Endothelial cell of umbilical vein (primary cell): ENCODE data around the gene CLIC2. TPM values are rescaled to one million over a fixed set of nuclear protein-coding genes. Genes with fewer than 3 reads are reported as not detected.
"Not testable (repeated sequence)": the region's sequence is repeated elsewhere in the genome, so short reads cannot be mapped to it uniquely, and the experiment has no call there.

Experiments
- BruUV-seq: library from RNA; stranded (reverse); fragments of 400-500 nt; replicated peaks from 2 replicates; lab custom pipeline; 2021; lab: Mats Ljungman, UMichigan
- CTCF ChIA-PET: fragments of 300-600, 350-600 bp; sonication (Branson Sonifier 250); formaldehyde crosslinking; loops from one replicate; lab custom pipeline; 2021; ENCODE audit warnings: antibody characterized with exemption, inconsistent platforms; lab: Charles Lee
- POLR2A ChIA-PET: fragments of 300-600, 350-600 bp; sonication (Branson Sonifier 250); formaldehyde crosslinking; loops from one replicate; lab custom pipeline; 2021; ENCODE audit warnings: antibody characterized with exemption, inconsistent platforms; lab: Charles Lee
- DNase-seq: peaks from one replicate; pipeline ENCODE4 v3.0.0-alpha.2; 2011; ENCODE audit warnings: low read depth, low spot score
- FAIRE-seq: peaks from 2 replicates; lab custom pipeline; 2011; peaks lifted over from hg19 to GRCh38; lab: Jason Lieb, UNC
- H2AFZ ChIP-seq: 2 replicates; pipeline ENCODE4 v1.6.0; 2012; ENCODE audit warnings: low read depth, low read length, control low read depth, inconsistent platforms
- H3K27ac ChIP-seq: 2 replicates; pipeline ENCODE4 v1.5.1; 2011; ENCODE audit warnings: low read depth, mild to moderate bottlenecking, control low read depth, low read length, moderate library complexity; ENCODE audit not compliant: insufficient read depth
- H3K27me3 ChIP-seq, 2 experiments: 2 replicates each; pipeline versions ENCODE4 v1.6.0 to v1.6.1; 2011; ENCODE audit warnings: low read length in 2 of 2, mixed read lengths in 1 of 2; ENCODE audit not compliant: control insufficient read depth in 2 of 2, insufficient read depth in 2 of 2
- H3K36me3 ChIP-seq, 2 experiments: 2 replicates in 1 of 2; 3 replicates in 1 of 2; pipeline ENCODE4 v1.5.1; 2011; ENCODE audit warnings: low read length in 2 of 2, mild to moderate bottlenecking in 1 of 2, moderate library complexity in 1 of 2; ENCODE audit not compliant: control insufficient read depth in 2 of 2, insufficient read depth in 2 of 2; ENCODE audit errors: extremely low read depth in 1 of 2
- H3K4me1 ChIP-seq: 3 replicates; pipeline ENCODE4 v1.5.1; 2011; ENCODE audit warnings: mild to moderate bottlenecking, low read length; ENCODE audit not compliant: control insufficient read depth, insufficient read depth; ENCODE audit errors: extremely low read depth
- H3K4me2 ChIP-seq: 2 replicates; pipeline ENCODE4 v1.6.1; 2011; ENCODE audit warnings: low read length, control low read depth, mixed read lengths; ENCODE audit not compliant: insufficient read depth
- H3K4me3 ChIP-seq, 3 experiments: fragments of 200-600 bp in 1 of 3; sonication (generic), shearing (Covaris generic) in 1 of 3; replicated peaks in 1 of 3; 2 replicates each; pipeline ENCODE4 v1.5.1; 2011 to 2016; ENCODE audit warnings: control low read depth in 3 of 3, low read length in 3 of 3, mild to moderate bottlenecking in 2 of 3, inconsistent platforms in 1 of 3, low read depth in 1 of 3, moderate library complexity in 1 of 3; ENCODE audit not compliant: insufficient read depth in 1 of 3
- H3K79me2 ChIP-seq: 2 replicates; pipeline ENCODE4 v1.6.0; 2012; ENCODE audit warnings: low read length, inconsistent platforms; ENCODE audit not compliant: control insufficient read depth, insufficient read depth
- H3K9ac ChIP-seq: replicated peaks from 2 replicates; pipeline ENCODE3; 2011; ENCODE audit warnings: low read length, control low read depth; ENCODE audit not compliant: insufficient read depth; ENCODE audit errors: extremely low read depth
- H3K9me1 ChIP-seq: replicated peaks from 3 replicates; pipeline ENCODE4 v1.6.0; 2011; ENCODE audit warnings: mild to moderate bottlenecking, low read length; ENCODE audit not compliant: control insufficient read depth, insufficient read depth; ENCODE audit errors: extremely low read depth
- H3K9me3 ChIP-seq: replicated peaks from 2 replicates; pipeline ENCODE4 v1.5.1; 2012; ENCODE audit warnings: low read length, inconsistent platforms; ENCODE audit not compliant: control insufficient read depth, insufficient read depth
- H4K20me1 ChIP-seq: replicated peaks from 2 replicates; pipeline ENCODE3; 2011; ENCODE audit warnings: mild to moderate bottlenecking, low read length; ENCODE audit not compliant: control insufficient read depth, insufficient read depth; ENCODE audit errors: extremely low read depth
- dilution Hi-C: fragments of 300-500 bp; cut with MboI; formaldehyde crosslinking; loops from one replicate; pipeline ENCODE4 v1.15.0; 2019; ENCODE audit warnings: low sequenced_read_pairs; ENCODE audit not compliant: extremely low pct_ligation_motif_present
- intact Hi-C: fragments of 100-400 bp; cut with micrococcal nuclease; formaldehyde crosslinking; loops from one replicate; pipeline ENCODE4 v1.10.0; 2022
- polyA plus RNA-seq, 4 experiments: library from polyadenylated mRNA; depleted of rRNA in 3 of 4; stranded (reverse) in 3 of 4; unstranded in 1 of 4; fragments of >200 nt; gene quantifications; 2 replicates each; pipeline versions ENCODE4 v1.2.1 to v1.2.3, GENCODE V29; 2011 to 2012; ENCODE audit warnings: missing spikeins in 1 of 4
- total RNA-seq: library from RNA; stranded (reverse); gene quantifications from 2 replicates; pipeline ENCODE4 v1.2.3, GENCODE V29; 2021

CLIC2 gene
- total and polyA plus RNA-seq, 2 donors (not counting 3 experiments of a cell fraction or from before 2014, with no cell fraction given): 0.23 to 0.73 TPM

- dilution Hi-C loops, CTCF ChIA-PET, BruUV-seq, POLR2A ChIA-PET, H3K79me2 ChIP-seq, FAIRE-seq, H3K9me1 ChIP-seq, DNase-seq, H3K4me2 ChIP-seq, H3K27ac ChIP-seq, H3K9me3 ChIP-seq, H3K4me3 ChIP-seq, H3K9ac ChIP-seq, H4K20me1 ChIP-seq, H2AFZ ChIP-seq, intact Hi-C loops, H3K36me3 ChIP-seq, H3K4me1 ChIP-seq, H3K27me3 ChIP-seq: not testable (repeated sequence)
These were observed 47.6 kb upstream of the CLIC2 start, which contains the start of gene F8A2 for GRCh38 chrX:155381843-155382528. F8A2 (plus strand) TSS chrX:155382095; CDS start chrX:155382115, 20 bp downstream.

- H4K20me1 ChIP-seq, H3K4me2 ChIP-seq, H3K4me1 ChIP-seq, H3K9me1 ChIP-seq, H3K4me3 ChIP-seq, H3K79me2 ChIP-seq, H3K9me3 ChIP-seq, H2AFZ ChIP-seq, FAIRE-seq, DNase-seq, BruUV-seq, POLR2A ChIA-PET, CTCF ChIA-PET, dilution Hi-C loops, intact Hi-C loops, H3K27me3 ChIP-seq, H3K9ac ChIP-seq, H3K36me3 ChIP-seq, H3K27ac ChIP-seq: not testable (repeated sequence)
These were observed 45.4 kb upstream of the CLIC2 start for GRCh38 chrX:155379802-155380201.

GRCh38 chrX:155373777-155374458 is 39.5 kb upstream of the CLIC2 start:
- H3K9me3 ChIP-seq, H3K27me3 ChIP-seq, intact Hi-C loops, BruUV-seq, H2AFZ ChIP-seq, H3K79me2 ChIP-seq, H3K9me1 ChIP-seq, FAIRE-seq, POLR2A ChIA-PET, dilution Hi-C loops, DNase-seq, CTCF ChIA-PET, H3K4me1 ChIP-seq, H3K4me3 ChIP-seq, H4K20me1 ChIP-seq, H3K36me3 ChIP-seq, H3K27ac ChIP-seq, H3K9ac ChIP-seq, H3K4me2 ChIP-seq: not testable (repeated sequence)

- not testable (repeated sequence) for BruUV-seq
These were observed 29.3 kb upstream of the CLIC2 start for GRCh38 chrX:155363712-155364111.

More at GRCh38 chrX:155363712-155364111, 29.3 kb upstream of the CLIC2 start:
- H3K4me1 ChIP-seq, H3K4me3 ChIP-seq, DNase-seq, H3K9ac ChIP-seq, H3K36me3 ChIP-seq, H3K27ac ChIP-seq, dilution Hi-C loops, FAIRE-seq, intact Hi-C loops, H3K79me2 ChIP-seq, POLR2A ChIA-PET, H3K4me2 ChIP-seq, H3K9me3 ChIP-seq, H4K20me1 ChIP-seq, CTCF ChIA-PET, H3K9me1 ChIP-seq, H3K27me3 ChIP-seq, H2AFZ ChIP-seq: not testable (repeated sequence)
